ENCODE data around the gene TNMD.
"Not testable (repeated sequence)": the region's sequence is repeated elsewhere in the genome, so short reads cannot be mapped to it uniquely, and the experiment has no call there.

TNMD gene

DNA sequence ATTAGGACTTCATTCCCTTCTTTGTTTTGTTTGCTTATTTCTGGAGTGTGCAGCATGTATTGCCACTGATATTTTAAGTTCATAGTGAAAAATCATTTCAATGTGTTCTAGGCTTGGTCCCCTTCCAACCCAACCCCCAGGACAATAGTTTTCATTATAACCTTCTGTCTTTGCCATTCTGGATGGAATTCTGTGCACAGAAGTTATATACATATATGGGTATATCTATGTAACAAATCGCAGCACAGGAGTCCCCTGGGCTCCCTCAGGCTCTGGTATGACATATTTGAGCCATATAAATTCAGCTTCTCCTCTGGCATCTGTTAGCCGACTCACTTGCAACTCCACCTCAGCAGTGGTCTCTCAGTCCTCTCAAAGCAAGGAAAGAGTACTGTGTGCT, at the start of gene TNMD:
Gene TNMD, plus strand, starts transcription at position 326 of the 400 bp plus-strand sequence. CDS start 83 bp downstream, outside the sequence.
- Histone ChIP-seq H3K4me3 (no peak within 1 kb of the TSS), H3K27ac (no peak within 1 kb of the TSS)

GRCh38 chrX:100565534-100565933, 19.2 kb upstream of the TNMD start:
- H3K27ac ChIP-seq, H3K4me3 ChIP-seq: not testable (repeated sequence)

DNA sequence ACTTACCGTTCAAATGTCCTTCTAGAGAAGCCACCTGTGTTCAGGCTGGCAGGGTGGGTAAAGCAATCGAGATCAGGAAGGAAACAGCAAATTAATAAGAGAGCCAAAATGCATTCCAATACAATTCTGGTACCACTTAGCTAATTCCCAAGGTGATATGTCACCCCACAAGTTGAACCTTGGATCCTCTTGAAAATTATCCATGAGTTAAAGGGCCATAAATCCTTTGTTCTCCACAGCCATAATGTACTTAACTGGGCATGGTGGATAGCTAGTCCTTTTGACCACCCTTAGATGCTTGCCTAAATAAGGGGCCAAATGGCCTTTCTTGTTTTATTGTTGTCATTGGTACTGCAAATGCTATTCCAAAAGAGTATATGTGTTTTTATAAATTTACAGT, 2.0 kb downstream of the TNMD start:
- no peak overlapping the region for H3K4me3 ChIP-seq
- H3K27ac ChIP-seq = no peak overlapping the region

DNA sequence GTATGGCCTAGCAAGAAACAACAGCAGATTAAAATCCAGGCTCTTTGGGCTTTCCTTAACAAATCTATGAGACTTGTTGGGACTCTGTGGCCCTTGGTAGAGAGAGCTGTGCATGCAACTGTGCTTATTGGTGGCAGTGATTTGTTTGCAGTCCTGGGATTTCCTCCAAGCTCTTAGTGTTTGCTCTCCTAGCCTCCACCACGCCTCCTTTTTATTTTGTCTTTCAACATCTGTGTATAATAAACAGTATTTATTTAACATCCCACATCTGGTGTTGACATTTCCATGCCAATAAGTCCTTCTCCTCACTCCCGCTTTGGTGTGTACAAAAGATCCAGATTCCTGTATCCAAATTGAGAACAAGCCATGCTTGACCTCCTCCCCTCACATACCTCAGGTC, 3.1 kb downstream of the TNMD start:
- Histone ChIP-seq H3K27ac (no peak overlapping the region), H3K4me3 (no peak overlapping the region)

- Histone ChIP-seq H3K27ac (no peak overlapping the region), H3K4me3 (no peak overlapping the region)
Measured at GRCh38 chrX:100591256-100592051, 6.7 kb downstream of the TNMD start.

DNA sequence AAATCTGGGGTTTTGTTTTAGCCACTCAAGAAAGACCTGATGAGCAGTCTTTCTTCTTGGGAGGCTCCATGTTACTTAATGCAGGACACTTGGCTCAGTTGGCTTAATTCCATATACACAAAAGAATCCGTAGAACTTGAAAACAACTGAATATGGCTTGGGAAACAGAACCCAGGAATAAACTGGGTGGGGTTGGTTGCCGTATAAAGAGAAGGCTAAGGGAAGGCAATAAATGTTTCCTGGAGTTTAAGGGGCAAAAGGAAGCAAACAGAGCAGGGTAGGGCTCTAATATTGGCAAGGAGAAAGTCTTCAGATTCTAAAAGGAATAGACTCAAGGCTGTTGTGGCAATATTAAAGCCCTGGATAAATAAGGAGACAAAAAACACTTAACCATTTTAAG, 8.4 kb downstream of the TNMD start:
- Histone ChIP-seq H3K4me3 (no peak overlapping the region), H3K27ac (no peak overlapping the region)

DNA sequence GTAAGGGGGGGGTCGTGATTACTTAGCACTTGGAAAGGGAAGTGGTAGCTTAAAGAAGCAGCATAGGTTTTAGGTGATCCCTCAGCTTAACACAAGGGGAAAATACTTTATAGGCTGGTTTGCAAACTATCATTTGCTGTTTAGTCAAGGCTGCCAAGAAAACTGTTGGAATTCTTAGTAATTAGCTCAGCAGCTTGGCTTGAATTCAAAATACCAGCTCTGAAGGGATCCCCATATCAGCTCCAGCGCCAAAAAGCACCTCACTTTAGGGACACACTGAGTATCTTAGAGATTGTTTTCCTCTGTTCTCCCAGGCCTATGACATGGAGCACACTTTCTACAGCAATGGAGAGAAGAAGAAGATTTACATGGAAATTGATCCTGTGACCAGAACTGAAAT, 8.8 kb downstream of the TNMD start:
- no peak overlapping the region for H3K27ac ChIP-seq
- no peak overlapping the region for H3K4me3 ChIP-seq

DNA sequence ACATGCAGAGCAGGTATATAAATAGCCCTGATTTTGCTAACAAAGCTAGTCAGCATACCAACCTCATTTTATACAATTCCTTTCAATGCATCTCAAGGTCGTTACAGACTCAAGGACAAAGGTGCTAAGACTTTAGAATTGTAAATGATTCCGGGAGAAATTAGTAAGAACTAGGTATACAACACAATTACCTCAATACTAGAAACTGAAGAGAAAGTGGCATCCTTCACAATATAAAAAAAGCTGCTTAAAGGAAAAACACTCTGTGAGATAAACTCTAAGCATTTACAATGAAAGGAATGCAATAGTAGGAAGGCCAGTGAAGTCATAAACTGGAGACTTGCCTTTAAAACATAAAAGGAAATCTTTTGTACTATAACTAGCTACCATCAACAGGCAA, 11.9 kb downstream of the TNMD start:
- no peak overlapping the region for H3K4me3 ChIP-seq

GRCh38 chrX:100599456-100599855, 14.7 kb downstream of the TNMD start:
- no peak overlapping the region for H3K27ac ChIP-seq
- H3K4me3 ChIP-seq = no peak overlapping the region

More for the DNA sequence above, 11.9 kb downstream of the TNMD start:
- no peak overlapping the region for H3K27ac ChIP-seq

GRCh38 chrX:100600340-100600739, 15.6 kb downstream of the TNMD start:
- Histone ChIP-seq H3K27ac (no peak overlapping the region), H3K4me3 (no peak overlapping the region)

- no peak overlapping the region for H3K27ac ChIP-seq
- H3K4me3 ChIP-seq = no peak overlapping the region
Measured at GRCh38 chrX:100600758-100601157, 16.0 kb downstream of the TNMD start.

DNA sequence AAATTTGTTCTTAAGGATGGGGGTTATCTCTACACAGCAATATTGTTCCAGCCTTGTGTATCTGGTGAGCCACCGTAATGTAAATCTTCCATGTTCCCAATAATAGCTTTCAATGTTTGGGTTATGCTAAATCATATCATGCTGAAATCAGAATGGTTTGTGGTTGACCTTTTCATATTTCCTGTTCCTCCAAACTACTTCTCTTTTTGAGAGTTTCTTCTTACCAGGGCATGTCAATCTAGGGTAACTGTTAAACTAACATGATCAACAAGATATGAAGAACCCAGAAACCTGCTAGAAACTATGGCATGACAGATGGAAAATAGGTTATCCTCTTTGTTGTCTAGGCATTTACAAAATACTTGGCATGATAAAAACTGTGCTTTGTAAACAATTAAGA, 22.0 kb downstream of the TNMD start:
- H3K4me3 ChIP-seq = no peak overlapping the region

DNA sequence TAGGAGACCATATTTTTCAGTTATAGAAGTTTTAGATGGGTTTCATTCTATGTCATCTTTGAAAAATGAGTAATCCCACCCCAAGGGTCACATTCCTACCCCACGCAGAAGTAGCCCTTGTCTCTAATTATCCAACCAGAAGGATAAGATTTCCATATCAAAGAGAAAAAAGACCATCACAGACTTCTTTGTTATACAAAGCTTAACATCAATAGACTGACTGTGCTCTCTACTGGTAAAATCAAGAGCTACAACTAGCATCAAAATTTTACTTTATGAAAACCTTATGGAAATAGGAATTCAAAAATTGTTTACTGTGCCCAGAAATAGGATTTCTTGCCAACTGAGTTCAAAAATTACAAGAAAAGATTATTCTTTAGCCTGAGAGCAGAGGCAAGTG, 24.9 kb downstream of the TNMD start:
- Histone ChIP-seq H3K4me3 (no peak overlapping the region), H3K27ac (no peak overlapping the region)

More for the DNA sequence above, 22.0 kb downstream of the TNMD start:
- no peak overlapping the region for H3K27ac ChIP-seq

GRCh38 chrX:100611951-100612350, 27.2 kb downstream of the TNMD start:
- H3K4me3 ChIP-seq = no peak overlapping the region

GRCh38 chrX:100615005-100615404, 30.3 kb downstream of the TNMD start:
- H3K27ac ChIP-seq = no peak overlapping the region
- no peak overlapping the region for H3K4me3 ChIP-seq

More at GRCh38 chrX:100611951-100612350, 27.2 kb downstream of the TNMD start:
- H3K27ac ChIP-seq = no peak overlapping the region

DNA sequence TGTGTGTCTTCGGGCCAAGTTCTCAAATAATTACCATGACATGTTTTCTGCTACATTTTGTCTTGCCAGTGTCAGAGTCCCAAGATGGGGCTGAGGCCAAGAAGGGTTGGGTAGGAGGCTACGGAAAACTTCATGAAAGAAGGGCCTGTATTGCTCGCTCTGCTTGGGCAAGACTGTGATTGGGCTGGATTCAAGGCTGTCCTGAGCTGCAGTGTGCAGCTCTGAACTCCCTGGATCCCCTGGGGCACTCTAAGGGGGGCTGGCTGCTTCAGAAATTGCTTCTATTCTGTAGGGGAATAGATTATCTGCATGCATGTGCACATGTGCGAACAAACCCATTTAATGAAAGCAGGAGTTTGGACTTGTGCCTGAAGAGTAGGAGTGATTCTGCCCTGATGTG, 38.3 kb downstream of the TNMD start:
- no peak overlapping the region for H3K27ac ChIP-seq

DNA sequence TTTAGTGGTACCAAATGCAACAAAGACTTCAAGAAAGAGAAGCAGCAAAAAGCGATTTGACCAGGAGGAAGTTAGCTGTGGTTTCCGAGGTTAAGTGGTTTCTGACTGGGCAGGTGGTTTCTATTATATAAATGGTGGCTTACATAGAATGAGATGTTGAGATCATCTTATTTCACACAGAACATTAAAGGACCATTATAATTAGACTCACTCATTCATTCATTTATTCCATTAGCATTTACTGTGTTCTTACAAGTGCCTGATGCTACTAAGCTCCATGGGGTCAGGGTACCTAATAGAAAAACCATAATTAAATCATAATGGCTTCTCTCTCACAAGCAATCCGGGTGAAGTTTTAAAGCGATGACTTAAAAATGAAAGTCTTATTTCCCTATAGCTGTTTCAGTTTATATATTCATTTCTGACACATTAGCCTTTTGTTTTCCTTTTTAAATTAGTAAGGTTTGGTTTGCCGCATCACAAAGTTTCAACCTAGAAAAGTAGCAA, 41.3 kb downstream of the TNMD start:
- Histone ChIP-seq H3K27ac (no peak overlapping the region), H3K4me3 (no peak overlapping the region)

More for the DNA sequence above, 38.3 kb downstream of the TNMD start:
- no peak overlapping the region for H3K4me3 ChIP-seq

GRCh38 chrX:100635040-100635439, 50.3 kb downstream of the TNMD start:
- no peak overlapping the region for H3K4me3 ChIP-seq
- no peak overlapping the region for H3K27ac ChIP-seq

GRCh38 chrX:100635989-100636320, 51.2 kb downstream of the TNMD start:
- H3K4me3 ChIP-seq = peak overlapping the region; percentile 34 to 56 (median 50)
- H3K27ac ChIP-seq = peak overlapping the region in 14 of 21 experiments; percentile 26 to 76 (median 67)

DNA sequence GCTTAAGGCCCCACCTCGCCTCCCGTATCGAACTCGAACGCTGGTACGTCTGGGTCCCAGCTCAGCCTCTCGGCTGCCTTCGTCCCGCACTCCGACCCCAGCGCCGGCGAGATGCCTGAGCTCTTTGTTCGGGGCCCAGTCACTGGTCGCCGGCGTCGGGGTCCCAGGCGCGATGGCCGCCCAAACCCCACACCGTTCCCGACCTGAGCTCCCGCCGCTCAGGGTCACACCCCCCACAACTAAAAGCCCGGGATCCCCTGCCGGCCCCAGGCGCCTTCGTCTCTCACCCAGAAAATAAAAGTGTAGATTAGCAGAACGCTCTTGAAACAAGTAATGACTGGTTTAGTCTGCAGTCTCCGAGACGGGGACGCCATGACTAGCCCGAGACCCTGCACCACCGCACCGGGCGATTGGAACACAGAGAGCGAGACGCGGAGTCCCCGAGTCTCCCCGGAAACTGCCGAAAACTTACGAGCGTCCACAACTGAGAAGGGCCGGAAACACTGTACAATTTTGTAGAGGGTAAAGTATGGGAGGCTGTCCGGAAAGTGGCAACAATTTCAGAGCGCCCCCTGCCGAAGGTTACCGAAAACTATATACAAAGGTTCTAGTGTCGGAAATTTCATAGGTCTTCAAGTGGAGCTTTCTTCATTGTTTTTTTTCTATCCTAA, 51.7 kb downstream of the TNMD start, which contains the start of gene TSPAN6:
Gene TSPAN6, minus strand, starts transcription at position 486 of the 671 bp plus-strand sequence. Its CDS starts 112 bp downstream, at position 374.
- Histone ChIP-seq H3K27ac (peak within 1 kb of the TSS in 18 of 21 experiments; percentile 18 to 76 (median 58)), H3K4me3 (peak within 1 kb of the TSS; percentile 34 to 56 (median 50))

GRCh38 chrX:100642290-100642689, 57.6 kb downstream of the TNMD start:
- no peak overlapping the region for H3K4me3 ChIP-seq
- H3K27ac ChIP-seq = no peak overlapping the region
